T-cell (primary cell): ENCODE data around the gene KLF14. TPM values are rescaled to one million over a fixed set of nuclear protein-coding genes. Genes with fewer than 3 reads are reported as not detected.
"Not testable (repeated sequence)": the region's sequence is repeated elsewhere in the genome, so short reads cannot be mapped to it uniquely, and the experiment has no call there.

Experiments
- ATAC-seq, 4 experiments: fragments of 200-7000 bp in 3 of 4; fragments of 150-1000 bp in 1 of 4; cut with Tn5 transposase; replicated peaks in 1 of 4; 1 replicate in 3 of 4; 2 replicates in 1 of 4; pipeline ENCODE4 v1.10.0; 2021; ENCODE audit warnings: moderate library complexity in 3 of 4, mild to moderate bottlenecking in 2 of 4, moderate number of reproducible peaks in 1 of 4
- CTCF ChIA-PET, 2 donors: fragments of 300-600 bp; sonication (Branson Sonifier 250); formaldehyde crosslinking; loops; one replicate each; lab custom pipeline; 2022; ENCODE audit warnings: antibody characterized with exemption in 2 of 2; lab: Charles Lee
- POLR2A ChIA-PET, 2 donors: fragments of 300-600 bp; sonication (Branson Sonifier 250); formaldehyde crosslinking; loops; one replicate each; lab custom pipeline; 2022; ENCODE audit warnings: antibody characterized with exemption in 2 of 2; lab: Charles Lee
- DNase-seq, 35 experiments: peaks; one replicate each; pipeline versions ENCODE4 v3.0.0 to v3.0.0-alpha.2; 2013 to 2023
- H3K27ac ChIP-seq: one replicate; pipeline ENCODE4 v1.5.1; 2013; ENCODE audit warnings: low read length
- H3K27me3 ChIP-seq, 2 experiments: replicated peaks in 1 of 2; 1 replicate in 1 of 2; 2 replicates in 1 of 2; pipeline versions ENCODE4 v1.6.1 to v1.7.0; 2013; ENCODE audit warnings: low read length in 1 of 2, mixed read lengths in 1 of 2; ENCODE audit not compliant: control insufficient read depth in 2 of 2, insufficient read depth in 2 of 2; ENCODE audit errors: extremely low read depth in 1 of 2
- H3K36me3 ChIP-seq, 2 donors: 1 replicate in 1 of 2; 2 replicates in 1 of 2; pipeline versions ENCODE4 v1.6.1 to v1.7.0; 2013; ENCODE audit warnings: low read length in 1 of 2; ENCODE audit not compliant: control insufficient read depth in 2 of 2, insufficient read depth in 1 of 2; ENCODE audit errors: extremely low read depth in 1 of 2
- H3K4me1 ChIP-seq, 2 experiments: 1 replicate in 1 of 2; 2 replicates in 1 of 2; pipeline versions ENCODE4 v1.6.1 to v1.7.0; 2013; ENCODE audit warnings: low read length in 2 of 2, mixed read lengths in 1 of 2; ENCODE audit not compliant: insufficient read depth in 2 of 2, control insufficient read depth in 1 of 2; ENCODE audit errors: extremely low read depth in 1 of 2
- H3K4me3 ChIP-seq, 2 donors: 1 replicate in 1 of 2; 2 replicates in 1 of 2; pipeline versions ENCODE4 v1.5.1 to v1.7.0; 2013; ENCODE audit warnings: mild to moderate bottlenecking in 2 of 2, low read length in 1 of 2, moderate library complexity in 1 of 2; ENCODE audit not compliant: control insufficient read depth in 1 of 2; ENCODE audit errors: extremely low read depth in 1 of 2
- H3K9me3 ChIP-seq: 2 replicates; pipeline ENCODE4 v1.7.0; 2013
- H3K27ac Mint-ChIP-seq, 2 donors: one replicate each; pipeline ENCODE4 v1.8.0; 2020 to 2021; ENCODE audit warnings: mild to moderate bottlenecking in 2 of 2, mixed read lengths in 2 of 2
- H3K27me3 Mint-ChIP-seq, 2 donors: one replicate each; pipeline ENCODE4 v1.8.0; 2021 to 2022; ENCODE audit warnings: mixed read lengths in 2 of 2
- H3K36me3 Mint-ChIP-seq: one replicate; pipeline ENCODE4 v1.8.0; 2021; ENCODE audit warnings: mixed read lengths
- H3K4me1 Mint-ChIP-seq, 3 donors: one replicate each; pipeline ENCODE4 v1.8.0; 2020 to 2022; ENCODE audit warnings: mixed read lengths in 3 of 3, mild to moderate bottlenecking in 1 of 3
- H3K4me3 Mint-ChIP-seq, 3 donors: one replicate each; pipeline ENCODE4 v1.8.0; 2020 to 2022; ENCODE audit warnings: mild to moderate bottlenecking in 3 of 3, mixed read lengths in 3 of 3, moderate library complexity in 3 of 3
- H3K9me3 Mint-ChIP-seq, 3 donors: one replicate each; pipeline ENCODE4 v1.8.0; 2020 to 2022; ENCODE audit warnings: mixed read lengths in 3 of 3
- WGBS: methylation state at CpG from one replicate; pipeline ENCODE4 v1.1.5; 2013; ENCODE audit warnings: missing lambda C conversion rate; ENCODE audit not compliant: insufficient coverage; 5-methylcytosine and 5-hydroxymethylcytosine counted together
- total RNA-seq, 35 experiments: library from RNA in 6 of 35; stranded (reverse) in 6 of 35; fragments of 120-200 nt in 1 of 35; gene quantifications; one replicate each; pipeline versions ENCODE4 v1.2.1 to v1.2.4 and lab custom pipeline; 2013 to 2026

The KLF14 gene
- total RNA-seq, 5 donors from 2014 or later (not counting 1 experiment from before 2014, with no cell fraction given): not detected

DNA sequence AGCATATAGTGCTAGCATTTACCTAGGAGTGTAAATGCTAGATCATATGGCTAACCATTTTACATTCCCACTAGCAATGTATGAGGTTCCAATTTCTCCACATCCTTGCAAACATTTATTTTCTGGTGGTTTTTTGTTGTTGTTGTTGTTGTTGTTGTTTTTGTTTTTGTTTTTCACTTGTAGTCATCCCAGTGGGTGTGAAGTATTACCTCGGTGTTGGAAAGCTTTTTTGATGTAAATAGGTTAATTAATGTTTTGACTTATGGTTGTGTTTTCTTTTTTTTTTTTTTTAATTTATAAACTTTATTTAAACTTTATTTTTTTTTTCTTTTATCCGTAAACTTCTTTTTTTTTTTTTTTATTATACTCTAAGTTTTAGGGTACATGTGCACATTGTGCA lies 32.4 kb downstream of the KLF14 start:
- no peak for ATAC-seq
- H3K9me3 ChIP-seq: no peaks in the 10 kb centered on the region
- POLR2A ChIA-PET: interaction anchor here in 1 of 2 donors (0.6 kb wide), 1 partner anchor 40 kb away, joined by 5 read pairs; no protein-coding TSS in a partner anchor
- Mint-ChIP-seq H3K27me3 (peaks cover 10 to 13% of the 10 kb centered on the region in 2 donors), H3K9me3 (peaks cover 4 to 8% (median 7%) of the 10 kb centered on the region in 3 donors), H3K36me3 (no peaks in the 10 kb centered on the region), H3K27ac (no peak overlapping the region), H3K4me3 (no peak overlapping the region), H3K4me1 (no peaks in the 10 kb centered on the region)
- no peak for DNase-seq
- H3K27ac ChIP-seq: no peak overlapping the region
- H3K4me3 ChIP-seq: no peak overlapping the region
- peaks cover 0 to 5% of the 10 kb centered on the region in 2 experiments for H3K27me3 ChIP-seq
- CTCF ChIA-PET: no interaction called here
- H3K36me3 ChIP-seq: no peaks in the 10 kb centered on the region
- no CpG with 5 or more reads among the region's 2 CpGs for WGBS
- H3K4me1 ChIP-seq: no peaks in the 10 kb centered on the region

DNA sequence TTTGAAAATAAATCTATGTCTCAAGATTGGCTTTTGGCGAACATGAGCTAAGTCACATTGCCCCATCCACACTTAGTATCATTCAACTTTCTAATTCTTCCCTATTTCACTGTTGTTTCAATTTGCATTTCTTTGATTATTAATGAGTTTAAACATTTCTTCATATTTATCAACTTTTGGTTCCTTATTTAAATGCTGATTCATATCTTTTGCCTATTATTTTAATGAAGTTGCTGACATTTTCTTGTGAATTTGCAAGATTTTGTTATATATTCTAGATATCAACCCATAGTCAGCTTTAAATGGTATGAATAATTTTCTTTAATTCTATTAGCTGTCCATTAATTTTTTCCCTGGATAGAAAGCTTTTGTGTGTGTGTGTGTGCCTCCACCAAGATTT lies 33.2 kb downstream of the KLF14 start:
- Histone ChIP-seq H3K4me1 (no peaks in the 10 kb centered on the region), H3K27ac (no peak overlapping the region), H3K27me3 (peaks cover 0 to 5% of the 10 kb centered on the region in 2 experiments), H3K4me3 (no peak overlapping the region), H3K36me3 (no peaks in the 10 kb centered on the region), H3K9me3 (no peaks in the 10 kb centered on the region)
- ATAC-seq (no peak), DNase-seq (no peak)
- ChIA-PET POLR2A (interaction anchor here in 1 of 2 donors (0.5 kb wide), 1 partner anchor 581 kb away, joined by 5 read pairs; no protein-coding TSS in a partner anchor), CTCF (no interaction called here)
- no peak overlapping the region for H3K4me3 Mint-ChIP-seq
- no peaks in the 10 kb centered on the region for H3K36me3 Mint-ChIP-seq
- no peaks in the 10 kb centered on the region for H3K4me1 Mint-ChIP-seq
- H3K9me3 Mint-ChIP-seq: no peaks in the 10 kb centered on the region
- no CpG with 5 or more reads among the region's 1 CpG for WGBS
- H3K27me3 Mint-ChIP-seq: peaks cover 3 to 4% of the 10 kb centered on the region in 2 donors
- no peak overlapping the region for H3K27ac Mint-ChIP-seq

DNA sequence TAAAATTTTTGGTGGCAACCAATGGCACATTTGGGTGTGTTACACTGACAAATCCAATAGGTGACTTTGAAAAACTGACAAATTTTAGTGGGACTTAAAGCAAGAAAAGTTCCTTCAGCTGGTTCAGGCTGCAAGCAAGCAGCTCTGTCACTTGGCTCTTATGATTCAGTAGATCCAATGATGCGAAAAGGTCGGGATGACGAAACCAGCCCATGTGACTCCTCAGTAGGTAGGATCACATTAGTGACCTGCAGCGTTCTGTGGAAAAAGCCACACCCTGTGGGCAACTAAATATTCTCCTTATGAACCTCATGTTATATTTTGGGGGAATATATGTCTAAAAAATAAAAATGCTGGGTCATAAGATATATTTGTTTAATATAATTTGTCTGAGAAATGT lies 34.3 kb downstream of the KLF14 start:
- Mint-ChIP-seq H3K4me3 (no peak overlapping the region), H3K4me1 (no peaks in the 10 kb centered on the region), H3K27ac (no peak overlapping the region), H3K36me3 (no peaks in the 10 kb centered on the region), H3K9me3 (no peaks in the 10 kb centered on the region), H3K27me3 (peaks cover 3 to 4% of the 10 kb centered on the region in 2 donors)
- Histone ChIP-seq H3K4me3 (no peak overlapping the region), H3K27ac (no peak overlapping the region), H3K36me3 (no peaks in the 10 kb centered on the region), H3K27me3 (peaks cover 0 to 5% of the 10 kb centered on the region in 2 experiments), H3K9me3 (no peaks in the 10 kb centered on the region), H3K4me1 (no peaks in the 10 kb centered on the region)
- ChIA-PET POLR2A (no interaction called here), CTCF (no interaction called here)
- DNase-seq (no peak), ATAC-seq (no peak)
- 40% methylated on average over 3 of the region's 4 CpGs for WGBS

DNA sequence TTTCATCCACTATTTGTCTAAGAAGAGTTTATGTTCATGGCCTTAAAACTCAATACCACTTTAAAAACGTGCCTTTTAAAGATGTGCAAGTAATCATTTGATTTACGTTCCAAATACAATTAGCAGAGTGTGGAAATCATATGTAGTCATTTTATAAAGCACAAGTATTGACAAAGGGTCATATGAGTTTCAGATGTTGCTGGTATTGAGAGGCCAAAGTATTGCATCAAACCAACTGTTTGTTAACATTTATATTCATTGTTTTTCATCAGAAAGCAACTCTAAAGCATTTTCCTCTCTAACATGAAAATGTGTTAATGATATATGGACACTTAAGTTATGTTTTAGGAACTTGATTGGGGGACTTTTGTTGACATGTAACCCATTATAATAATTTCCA lies 36.2 kb downstream of the KLF14 start:
- POLR2A ChIA-PET: no interaction called here

DNA sequence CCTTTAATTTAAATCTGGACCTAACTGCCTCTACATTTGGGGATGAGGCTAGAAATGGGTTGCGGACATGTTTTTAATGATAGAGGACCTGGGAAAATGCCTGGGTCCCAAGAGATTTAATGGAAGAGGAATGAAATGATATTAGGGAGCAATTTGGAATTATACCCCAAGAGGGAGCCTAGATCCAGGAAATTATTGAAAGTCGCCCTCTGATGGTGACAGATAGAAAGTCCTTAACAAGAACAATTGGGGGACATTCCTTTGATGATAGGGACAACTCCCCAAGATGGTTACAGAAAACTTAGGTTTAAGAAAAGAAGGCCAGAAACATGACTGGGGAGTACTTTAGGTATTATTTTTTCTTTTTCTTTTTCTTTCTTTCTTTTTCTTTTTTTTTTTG lies 38.2 kb downstream of the KLF14 start:
- H3K9me3 Mint-ChIP-seq: peaks cover 0 to 15% (median 4%) of the 10 kb centered on the region in 3 donors
- Histone ChIP-seq H3K4me1 (no peaks in the 10 kb centered on the region), H3K9me3 (no peaks in the 10 kb centered on the region), H3K27me3 (peaks cover 0 to 5% of the 10 kb centered on the region in 2 experiments), H3K4me3 (no peak overlapping the region), H3K36me3 (no peaks in the 10 kb centered on the region), H3K27ac (no peak overlapping the region)
- H3K4me1 Mint-ChIP-seq: no peaks in the 10 kb centered on the region
- no peaks in the 10 kb centered on the region for H3K36me3 Mint-ChIP-seq
- DNase-seq (peak in 1 of 35 experiments; percentile 24), ATAC-seq (no peak)
- WGBS: 17% methylated on average over 1 of the region's 2 CpGs
- H3K4me3 Mint-ChIP-seq: no peak overlapping the region
- CTCF ChIA-PET: no interaction called here
- no peak overlapping the region for H3K27ac Mint-ChIP-seq
- H3K27me3 Mint-ChIP-seq: peaks cover 0 to 1% of the 10 kb centered on the region in 2 donors
- POLR2A ChIA-PET: no interaction called here

More for the DNA sequence above, 36.2 kb downstream of the KLF14 start:
- no peak overlapping the region for H3K4me3 ChIP-seq
- DNase-seq (no peak), ATAC-seq (no peak)
- peaks cover 0 to 5% of the 10 kb centered on the region in 2 experiments for H3K27me3 ChIP-seq
- no peaks in the 10 kb centered on the region for H3K4me1 ChIP-seq
- CTCF ChIA-PET: no interaction called here
- H3K36me3 ChIP-seq: no peaks in the 10 kb centered on the region
- Mint-ChIP-seq H3K9me3 (no peaks in the 10 kb centered on the region), H3K4me1 (no peaks in the 10 kb centered on the region), H3K27me3 (peaks cover 0 to 1% of the 10 kb centered on the region in 2 donors), H3K27ac (no peak overlapping the region), H3K36me3 (no peaks in the 10 kb centered on the region), H3K4me3 (no peak overlapping the region)
- WGBS: no CpG with 5 or more reads among the region's 2 CpGs
- no peaks in the 10 kb centered on the region for H3K9me3 ChIP-seq
- no peak overlapping the region for H3K27ac ChIP-seq

DNA sequence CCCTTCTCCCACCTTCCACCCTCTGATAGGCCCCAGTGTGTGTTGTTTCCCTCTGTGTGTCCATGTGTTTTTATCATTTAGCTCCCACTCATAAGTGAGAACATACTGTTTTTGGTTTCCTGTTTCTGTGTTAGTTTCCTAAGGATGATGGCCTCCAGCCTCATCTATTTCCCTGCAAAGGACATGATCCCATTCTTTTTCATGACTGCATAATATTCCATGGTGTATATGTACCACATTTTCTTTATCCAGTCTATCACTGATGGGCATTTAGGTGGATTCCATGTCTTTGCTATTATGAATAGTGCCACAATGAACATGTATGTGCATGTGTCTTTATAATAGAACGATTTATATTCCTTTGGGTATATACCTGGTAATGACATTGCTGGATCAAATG lies 41.6 kb downstream of the KLF14 start:
- H3K27me3 Mint-ChIP-seq, H3K9me3 ChIP-seq, H3K36me3 ChIP-seq, H3K27ac Mint-ChIP-seq, H3K36me3 Mint-ChIP-seq, H3K4me3 Mint-ChIP-seq, H3K4me1 ChIP-seq, DNase-seq, ATAC-seq, CTCF ChIA-PET, H3K4me1 Mint-ChIP-seq, H3K27ac ChIP-seq, H3K4me3 ChIP-seq, POLR2A ChIA-PET: not testable (repeated sequence)
- H3K9me3 Mint-ChIP-seq: peaks cover 0 to 19% (median 4%) of the 10 kb centered on the region in 3 donors
- peaks cover 0 to 10% of the 10 kb centered on the region in 2 experiments for H3K27me3 ChIP-seq
- WGBS: no CpG with 5 or more reads among the region's 1 CpG

DNA sequence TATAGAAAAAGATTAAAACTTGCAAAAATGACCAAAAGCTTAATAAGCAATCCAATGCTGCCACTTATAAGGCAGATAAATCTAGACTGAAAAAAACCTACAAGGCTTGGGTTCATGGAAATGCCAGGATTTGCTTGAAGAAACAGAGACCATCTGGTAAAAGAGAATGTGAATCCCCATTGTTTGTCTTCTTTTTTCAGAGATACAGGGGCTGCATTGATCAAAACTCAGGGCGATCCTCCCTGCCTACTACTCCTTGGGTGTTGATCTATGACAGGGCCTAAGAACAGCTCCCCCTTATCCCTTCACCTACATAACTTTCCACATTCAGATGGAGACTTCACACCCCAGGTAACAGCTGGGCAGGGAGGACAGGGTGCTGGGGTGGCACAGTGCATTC lies 44.3 kb downstream of the KLF14 start:
- Mint-ChIP-seq H3K27ac (no peak overlapping the region), H3K4me1 (no peaks in the 10 kb centered on the region), H3K9me3 (peaks cover 0 to 19% (median 4%) of the 10 kb centered on the region in 3 donors), H3K36me3 (no peaks in the 10 kb centered on the region), H3K4me3 (no peak overlapping the region), H3K27me3 (peaks cover 1 to 3% of the 10 kb centered on the region in 2 donors)
- ChIA-PET CTCF (no interaction called here), POLR2A (no interaction called here)
- Histone ChIP-seq H3K4me3 (no peak overlapping the region), H3K4me1 (no peaks in the 10 kb centered on the region), H3K27ac (no peak overlapping the region), H3K36me3 (no peaks in the 10 kb centered on the region), H3K27me3 (peaks cover 0 to 6% of the 10 kb centered on the region in 2 experiments), H3K9me3 (no peaks in the 10 kb centered on the region)
- no CpG with 5 or more reads among the region's 1 CpG for WGBS
- DNase-seq (no peak), ATAC-seq (no peak)
